HEK293 (cell line): ENCODE measurements around the gene GABBR2.

ENCODE experiments used
- CTCF ChIP-seq: fragments of 450-650 bp; formaldehyde crosslinking; IDR thresholded peaks from 2 replicates; pipeline ENCODE4 v1.5.1; 2016; ENCODE audit warnings: missing biosample characterization, missing genetic modification characterization
- GFI1B ChIP-seq: fragments of 450-650 bp; formaldehyde crosslinking; IDR thresholded peaks from 2 replicates; pipeline ENCODE4 v1.5.1; 2016; ENCODE audit warnings: missing biosample characterization, missing genetic modification characterization
- GLIS1 ChIP-seq: fragments of 450-650 bp; formaldehyde crosslinking; IDR thresholded peaks from 2 replicates; pipeline ENCODE4 v1.5.1; 2016; ENCODE audit warnings: missing biosample characterization, missing genetic modification characterization
- HOXC10 ChIP-seq: sonication (generic); formaldehyde crosslinking; IDR thresholded peaks from 2 replicates; pipeline ENCODE4 v1.8.1; 2023; ENCODE audit warnings: mild to moderate bottlenecking, missing genetic modification reagents
- INSM2 ChIP-seq: fragments of 450-650 bp; formaldehyde crosslinking; IDR thresholded peaks from 2 replicates; pipeline ENCODE4 v1.5.1; 2016; ENCODE audit warnings: missing biosample characterization, missing genetic modification characterization
- KLF10 ChIP-seq: fragments of 450-650 bp; IDR thresholded peaks from 2 replicates; pipeline ENCODE4 v1.5.1; 2018; ENCODE audit warnings: missing biosample characterization, mild to moderate bottlenecking, missing genetic modification characterization
- MEIS1 ChIP-seq: sonication (generic); formaldehyde crosslinking; IDR thresholded peaks from 2 replicates; pipeline ENCODE4 v1.8.1; 2022; ENCODE audit warnings: missing genetic modification reagents, mild to moderate bottlenecking, borderline replicate concordance
- PRDM4 ChIP-seq: fragments of 450-650 bp; formaldehyde crosslinking; IDR thresholded peaks from 2 replicates; pipeline ENCODE4 v1.5.1; 2017; ENCODE audit warnings: missing biosample characterization, missing genetic modification characterization
- SETDB1 ChIP-seq: IDR thresholded peaks from one replicate; pipeline ENCODE4 v1.6.1; 2017; ENCODE audit warnings: mild to moderate bottlenecking, low read length, moderate library complexity, mixed read lengths; ENCODE audit not compliant: insufficient read length
- SP7 ChIP-seq: fragments of 450-650 bp; formaldehyde crosslinking; IDR thresholded peaks from 2 replicates; pipeline ENCODE4 v1.5.1; 2016; ENCODE audit warnings: missing biosample characterization, missing genetic modification characterization
- ZEB2 ChIP-seq: fragments of 450-650 bp; formaldehyde crosslinking; IDR thresholded peaks from 2 replicates; pipeline ENCODE4 v1.5.1; 2016; ENCODE audit warnings: missing biosample characterization, missing genetic modification characterization
- ZFP37 ChIP-seq: fragments of 450-650 bp; formaldehyde crosslinking; IDR thresholded peaks from 2 replicates; pipeline ENCODE4 v1.5.1; 2016; ENCODE audit warnings: missing biosample characterization, missing genetic modification characterization
- ZNF132 ChIP-seq: fragments of 450-650 bp; formaldehyde crosslinking; IDR thresholded peaks from 2 replicates; pipeline ENCODE4 v1.5.1; 2017; ENCODE audit warnings: missing biosample characterization, missing genetic modification characterization, borderline replicate concordance
- ZNF2 ChIP-seq: fragments of 450-650 bp; formaldehyde crosslinking; IDR thresholded peaks from 2 replicates; pipeline ENCODE4 v1.5.1; 2016; ENCODE audit warnings: missing biosample characterization, missing genetic modification characterization
- ZNF221 ChIP-seq: fragments of 450-650 bp; formaldehyde crosslinking; IDR thresholded peaks from 2 replicates; pipeline ENCODE4 v1.5.1; 2017; ENCODE audit warnings: missing biosample characterization, missing genetic modification characterization, borderline replicate concordance
- ZNF335 ChIP-seq: fragments of 450-650 bp; formaldehyde crosslinking; conservative IDR thresholded peaks from 2 replicates; pipeline ENCODE4 v1.5.1; 2016; ENCODE audit warnings: missing biosample characterization, missing genetic modification characterization
- ZNF362 ChIP-seq: fragments of 450-650 bp; formaldehyde crosslinking; IDR thresholded peaks from 2 replicates; pipeline ENCODE4 v1.5.1; 2016; ENCODE audit warnings: missing biosample characterization, missing genetic modification characterization
- ZNF518A ChIP-seq: fragments of 450-650 bp; formaldehyde crosslinking; conservative IDR thresholded peaks from 2 replicates; pipeline ENCODE4 v1.5.1; 2016; ENCODE audit warnings: low read depth, missing biosample characterization, missing genetic modification characterization
- ZNF548 ChIP-seq: fragments of 450-650 bp; formaldehyde crosslinking; IDR thresholded peaks from 2 replicates; pipeline ENCODE4 v1.5.1; 2016; ENCODE audit warnings: missing biosample characterization, missing genetic modification characterization
- ZNF585B ChIP-seq: fragments of 450-650 bp; formaldehyde crosslinking; IDR thresholded peaks from 2 replicates; pipeline ENCODE4 v1.5.1; 2016; ENCODE audit warnings: missing biosample characterization, missing genetic modification characterization
- ZNF600 ChIP-seq: fragments of 450-650 bp; formaldehyde crosslinking; IDR thresholded peaks from 2 replicates; pipeline ENCODE4 v1.5.1; 2016; ENCODE audit warnings: missing biosample characterization, missing genetic modification characterization
- ZNF677 ChIP-seq: fragments of 450-650 bp; IDR thresholded peaks from 2 replicates; pipeline ENCODE4 v1.5.0; 2018; ENCODE audit warnings: missing biosample characterization, mild to moderate bottlenecking, missing genetic modification characterization, moderate library complexity
- ZNF701 ChIP-seq: fragments of 450-650 bp; formaldehyde crosslinking; IDR thresholded peaks from 2 replicates; pipeline ENCODE4 v1.5.1; 2016; ENCODE audit warnings: missing biosample characterization, missing genetic modification characterization
- ZNF830 ChIP-seq: fragments of 450-650 bp; IDR thresholded peaks from 2 replicates; pipeline ENCODE4 v1.5.0; 2018; ENCODE audit warnings: missing biosample characterization, missing genetic modification characterization, low read depth, mild to moderate bottlenecking, moderate library complexity
- ZSCAN5A ChIP-seq: fragments of 450-650 bp; formaldehyde crosslinking; IDR thresholded peaks from 2 replicates; pipeline ENCODE4 v1.5.1; 2016; ENCODE audit warnings: missing biosample characterization, missing genetic modification characterization

The GABBR2 gene

GRCh38 chr9:98707166-98708102 is 1.3 kb downstream of the GABBR2 start (continued):
- peak; percentile 88 for TF ChIP-seq CTCF (tag by site-specific recombination)
- TF ChIP-seq SETDB1, result no peak
- no peak for TF ChIP-seq KLF10
- TF ChIP-seq ZNF335, result peak; percentile 99
- TF ChIP-seq INSM2 (tag by site-specific recombination), result no peak
- TF ChIP-seq MEIS1, result no peak
- no peak for TF ChIP-seq ZNF362 (tag by site-specific recombination)
- no peak for TF ChIP-seq ZNF548 (tag by site-specific recombination)
- 0 out of 2 replicates have a peak, but pooled peaks have one; percentile 28 for TF ChIP-seq HOXC10 (CRISPR knock-in tag)
- no peak for TF ChIP-seq ZNF132
- no peak for TF ChIP-seq ZNF518A (tag by site-specific recombination)
- TF ChIP-seq ZNF677, result no peak
- TF ChIP-seq ZNF585B (tag by site-specific recombination), result no peak
- no peak for TF ChIP-seq ZNF221
- peak; percentile 59; the same call in 1 of the 2 replicates for TF ChIP-seq GLIS1 (tag by site-specific recombination)
- TF ChIP-seq GFI1B, result no peak
- TF ChIP-seq ZFP37 (tag by site-specific recombination), result 0 out of 2 replicates have a peak, but pooled peaks have one; percentile 61
- TF ChIP-seq ZSCAN5A (tag by site-specific recombination), result no peak
- 0 out of 2 replicates have a peak, but pooled peaks have one; percentile 37 for TF ChIP-seq ZNF2 (tag by site-specific recombination)
- TF ChIP-seq ZNF830 (tag by site-specific recombination), result no peak
- TF ChIP-seq ZEB2 (tag by site-specific recombination), result peak; percentile 47; the same call in 1 of the 2 replicates
- TF ChIP-seq SP7 (tag by site-specific recombination), result no peak
- TF ChIP-seq ZNF600 (tag by site-specific recombination), result peak; percentile 90
- TF ChIP-seq ZNF701, result no peak
- TF ChIP-seq PRDM4 (tag by site-specific recombination), result no peak
